HUES64 (cell line): ENCODE results near the gene PTPRZ1.

Experiments
- H3K27ac ChIP-seq: 2 replicates; pipeline ENCODE4 v1.7.0; 2013; ENCODE audit warnings: low read depth, low read length, inconsistent platforms
- H3K27me3 ChIP-seq: 2 replicates; pipeline ENCODE4 v1.6.1; 2013; ENCODE audit warnings: mild to moderate bottlenecking, low read length; ENCODE audit not compliant: insufficient read depth
- H3K36me3 ChIP-seq: 2 replicates; pipeline ENCODE4 v1.6.1; 2013; ENCODE audit warnings: mild to moderate bottlenecking, low read length; ENCODE audit not compliant: insufficient read depth
- H3K4me1 ChIP-seq: 2 replicates; pipeline ENCODE4 v1.6.1; 2013; ENCODE audit warnings: mild to moderate bottlenecking, low read length, moderate library complexity; ENCODE audit not compliant: insufficient read depth
- H3K4me3 ChIP-seq: 2 replicates; pipeline ENCODE4 v1.5.1; 2013; ENCODE audit warnings: mild to moderate bottlenecking, low read length, moderate library complexity
- H3K9ac ChIP-seq: 2 replicates; pipeline ENCODE4 v1.6.1; 2013; ENCODE audit warnings: mild to moderate bottlenecking, low read depth, low read length
- H3K9me3 ChIP-seq: 2 replicates; pipeline ENCODE4 v1.6.1; 2013; ENCODE audit warnings: low read depth, low read length; ENCODE audit not compliant: insufficient read depth
- WGBS: fragments of 150-250, 120-280 bp; methylation state at CpG from one replicate; pipeline ENCODE4 v1.1.7; 2013; ENCODE audit warnings: missing lambda C conversion rate; 5-methylcytosine and 5-hydroxymethylcytosine counted together

The PTPRZ1 gene

GRCh38 chr7:122056977-122057376 lies 184.0 kb downstream of the PTPRZ1 start:
- no peaks in the 10 kb centered on the region for H3K9me3 ChIP-seq
- H3K36me3 ChIP-seq, result peaks cover 92% of the 10 kb centered on the region
- peaks cover 20% of the 10 kb centered on the region for H3K4me1 ChIP-seq
- 100% methylated on average over 1 of the region's 2 CpGs for WGBS
- H3K4me3 ChIP-seq, result no peak overlapping the region
- H3K27me3 ChIP-seq, result no peaks in the 10 kb centered on the region
- H3K27ac ChIP-seq, result no peak overlapping the region
- no peak overlapping the region for H3K9ac ChIP-seq

- H3K9me3 ChIP-seq, result no peaks in the 10 kb centered on the region
These were observed 186.6 kb downstream of the PTPRZ1 start for GRCh38 chr7:122059542-122059941.

GRCh38 chr7:122063146-122063545 lies 190.2 kb downstream of the PTPRZ1 start:
- Histone ChIP-seq H3K36me3 (peaks cover 54% of the 10 kb centered on the region), H3K27me3 (no peaks in the 10 kb centered on the region), H3K9me3 (no peaks in the 10 kb centered on the region), H3K27ac (no peak overlapping the region), H3K4me3 (no peak overlapping the region), H3K9ac (no peak overlapping the region), H3K4me1 (peaks cover 13% of the 10 kb centered on the region)

More at GRCh38 chr7:122059542-122059941, 186.6 kb downstream of the PTPRZ1 start:
- H3K36me3 ChIP-seq, result peaks cover 83% of the 10 kb centered on the region
- H3K9ac ChIP-seq, result no peak overlapping the region
- WGBS, result 79% methylated on average over 3 of the region's 4 CpGs
- no peaks in the 10 kb centered on the region for H3K27me3 ChIP-seq
- no peak overlapping the region for H3K27ac ChIP-seq
- peaks cover 20% of the 10 kb centered on the region for H3K4me1 ChIP-seq
- H3K4me3 ChIP-seq, result no peak overlapping the region

- 84% methylated on average over 3 of the region's 4 CpGs for WGBS
These were observed 192.0 kb downstream of the PTPRZ1 start for GRCh38 chr7:122064971-122065370.

GRCh38 chr7:122067077-122067476 lies 194.1 kb downstream of the PTPRZ1 start:
- H3K4me1 ChIP-seq, result no peaks in the 10 kb centered on the region
- no peak overlapping the region for H3K4me3 ChIP-seq
- no peak overlapping the region for H3K9ac ChIP-seq
- 91% methylated on average over 1 of the region's 1 CpG for WGBS
- H3K36me3 ChIP-seq, result peaks cover 15% of the 10 kb centered on the region
- no peak overlapping the region for H3K27ac ChIP-seq
- no peaks in the 10 kb centered on the region for H3K27me3 ChIP-seq
- H3K9me3 ChIP-seq, result no peaks in the 10 kb centered on the region

More at GRCh38 chr7:122064971-122065370, 192.0 kb downstream of the PTPRZ1 start:
- Histone ChIP-seq H3K36me3 (peaks cover 36% of the 10 kb centered on the region), H3K4me3 (no peak overlapping the region), H3K9ac (no peak overlapping the region), H3K4me1 (peaks cover under 1% of the 10 kb centered on the region; the same call in 1 of the 2 replicates), H3K27ac (no peak overlapping the region), H3K27me3 (no peaks in the 10 kb centered on the region), H3K9me3 (no peaks in the 10 kb centered on the region)

GRCh38 chr7:122068046-122068445 lies 195.1 kb downstream of the PTPRZ1 start:
- 96% methylated on average over 1 of the region's 1 CpG for WGBS
- H3K4me3 ChIP-seq, result no peak overlapping the region

GRCh38 chr7:122068999-122069398 lies 196.0 kb downstream of the PTPRZ1 start:
- Histone ChIP-seq H3K27me3 (no peaks in the 10 kb centered on the region), H3K4me1 (no peaks in the 10 kb centered on the region), H3K27ac (no peak overlapping the region), H3K36me3 (peaks cover 7% of the 10 kb centered on the region; the same call in 1 of the 2 replicates), H3K9ac (no peak overlapping the region), H3K9me3 (no peaks in the 10 kb centered on the region), H3K4me3 (no peak overlapping the region)
- 95% methylated on average over 2 of the region's 3 CpGs for WGBS

More at GRCh38 chr7:122068046-122068445, 195.1 kb downstream of the PTPRZ1 start:
- peaks cover 7% of the 10 kb centered on the region for H3K36me3 ChIP-seq
- no peak overlapping the region for H3K27ac ChIP-seq
- no peak overlapping the region for H3K9ac ChIP-seq
- H3K4me1 ChIP-seq, result no peaks in the 10 kb centered on the region
- H3K27me3 ChIP-seq, result no peaks in the 10 kb centered on the region
- no peaks in the 10 kb centered on the region for H3K9me3 ChIP-seq

- no peaks in the 10 kb centered on the region for H3K27me3 ChIP-seq
- H3K27ac ChIP-seq, result no peak overlapping the region
- H3K4me3 ChIP-seq, result no peak overlapping the region
- WGBS, result 88% methylated on average over 1 of the region's 1 CpG
- peaks cover 15% of the 10 kb centered on the region for H3K36me3 ChIP-seq
- H3K9me3 ChIP-seq, result no peaks in the 10 kb centered on the region
- no peaks in the 10 kb centered on the region for H3K4me1 ChIP-seq
- no peak overlapping the region for H3K9ac ChIP-seq
These were observed 197.1 kb downstream of the PTPRZ1 start for GRCh38 chr7:122070062-122070461.

- Histone ChIP-seq H3K4me3 (no peak overlapping the region), H3K27me3 (no peaks in the 10 kb centered on the region), H3K9me3 (no peaks in the 10 kb centered on the region), H3K27ac (no peak overlapping the region), H3K36me3 (peaks cover 23% of the 10 kb centered on the region), H3K4me1 (no peaks in the 10 kb centered on the region), H3K9ac (no peak overlapping the region)
- WGBS, result 86% methylated on average over 2 of the region's 3 CpGs
These were observed 197.9 kb downstream of the PTPRZ1 start for GRCh38 chr7:122070834-122071233.

- H3K9ac ChIP-seq, result no peak overlapping the region
- no peak overlapping the region for H3K27ac ChIP-seq
- H3K9me3 ChIP-seq, result no peaks in the 10 kb centered on the region
- H3K4me1 ChIP-seq, result peaks cover 9% of the 10 kb centered on the region; the same call in 1 of the 2 replicates
- H3K36me3 ChIP-seq, result peaks cover 37% of the 10 kb centered on the region
- 98% methylated on average over 2 of the region's 2 CpGs for WGBS
- H3K4me3 ChIP-seq, result no peak overlapping the region
- no peaks in the 10 kb centered on the region for H3K27me3 ChIP-seq
These were observed 199.3 kb downstream of the PTPRZ1 start for GRCh38 chr7:122072272-122072671.

GRCh38 chr7:122072924-122073599 lies 200.1 kb downstream of the PTPRZ1 start:
- 94% methylated on average over 5 of the region's 6 CpGs for WGBS

More at GRCh38 chr7:122072924-122073599, 200.1 kb downstream of the PTPRZ1 start:
- H3K36me3 ChIP-seq, result peaks cover 45% of the 10 kb centered on the region
- H3K9ac ChIP-seq, result no peak overlapping the region
- H3K27ac ChIP-seq, result no peak overlapping the region
- no peak overlapping the region for H3K4me3 ChIP-seq
- H3K27me3 ChIP-seq, result no peaks in the 10 kb centered on the region
- peaks cover 9% of the 10 kb centered on the region; the same call in 1 of the 2 replicates for H3K4me1 ChIP-seq
- H3K9me3 ChIP-seq, result no peaks in the 10 kb centered on the region
